ENCODE results near the gene MAB21L4. TPM values are rescaled to one million over a fixed set of nuclear protein-coding genes. Genes with fewer than 3 reads are reported as not detected.

MAB21L4 gene
- total RNA-seq, 1 experiment from 2014 or later: 69.9 TPM

DNA sequence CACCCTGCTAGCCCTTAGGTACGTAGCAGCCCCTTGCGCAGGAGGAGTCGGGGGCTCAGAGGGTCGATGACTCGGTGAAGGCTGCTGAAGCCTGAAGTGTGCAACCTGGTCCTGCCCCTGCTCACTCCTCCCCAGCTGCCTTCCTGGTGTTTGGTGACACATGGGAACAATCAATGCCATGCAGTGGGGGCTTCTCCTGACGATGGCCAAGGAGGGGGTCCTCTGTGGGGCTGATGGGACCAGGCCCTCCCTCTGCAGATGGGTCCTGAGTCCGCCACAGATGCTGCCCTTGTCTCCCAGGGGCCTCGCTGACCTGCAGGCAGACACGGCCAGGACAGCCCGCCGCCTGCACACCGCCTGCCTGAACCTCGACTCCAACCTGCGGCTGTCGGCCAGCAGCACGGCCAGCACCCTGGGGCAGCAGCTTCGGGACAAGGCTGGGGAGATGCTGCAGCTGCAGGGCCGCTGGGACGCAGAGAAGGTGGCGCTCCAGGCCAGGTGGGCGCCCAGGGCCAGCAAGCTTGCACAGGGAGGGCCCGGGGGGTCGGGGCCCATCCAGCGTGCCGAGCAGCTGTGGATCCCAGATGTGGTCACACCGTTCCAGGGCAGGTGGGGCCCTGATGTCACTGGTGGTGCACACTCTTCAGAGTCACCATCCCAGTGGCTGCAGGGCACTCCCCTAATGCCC lies 34.8 kb upstream of the MAB21L4 start:
- BruUV-seq (replicated peaks): no TSS peak
- intact Hi-C loops (cut with micrococcal nuclease; ENCODE audit: unreplicated experiment): no loop called here
- Mint-ChIP-seq H3K27ac (ENCODE audit: unreplicated experiment) (no peak overlapping the region), H3K36me3 (ENCODE audit: insufficient read depth, unreplicated experiment) (no peaks in the 10 kb centered on the region), H3K4me3 (ENCODE audit: unreplicated experiment) (no peak overlapping the region), H3K9me3 (ENCODE audit: unreplicated experiment) (no peaks in the 10 kb centered on the region), H3K4me1 (ENCODE audit: low read depth, unreplicated experiment) (no peaks in the 10 kb centered on the region), H3K27me3 (ENCODE audit: insufficient read depth, unreplicated experiment) (peaks cover 4% of the 10 kb centered on the region)
- Histone ChIP-seq H3K27me3 (replicated peaks; ENCODE audit: control insufficient read depth, insufficient read depth, low read length) (no peaks in the 10 kb centered on the region), H3K36me3 (ENCODE audit: control insufficient read depth, insufficient read depth, low read length) (no peaks in the 10 kb centered on the region), H3K4me3 (ENCODE audit: low read depth, low read length) (no peak overlapping the region), H3K4me1 (no peaks in the 10 kb centered on the region), H3K9me3 (no peaks in the 10 kb centered on the region)
- no peak for DNase-seq
- TF ChIP-seq, protein P1, sequence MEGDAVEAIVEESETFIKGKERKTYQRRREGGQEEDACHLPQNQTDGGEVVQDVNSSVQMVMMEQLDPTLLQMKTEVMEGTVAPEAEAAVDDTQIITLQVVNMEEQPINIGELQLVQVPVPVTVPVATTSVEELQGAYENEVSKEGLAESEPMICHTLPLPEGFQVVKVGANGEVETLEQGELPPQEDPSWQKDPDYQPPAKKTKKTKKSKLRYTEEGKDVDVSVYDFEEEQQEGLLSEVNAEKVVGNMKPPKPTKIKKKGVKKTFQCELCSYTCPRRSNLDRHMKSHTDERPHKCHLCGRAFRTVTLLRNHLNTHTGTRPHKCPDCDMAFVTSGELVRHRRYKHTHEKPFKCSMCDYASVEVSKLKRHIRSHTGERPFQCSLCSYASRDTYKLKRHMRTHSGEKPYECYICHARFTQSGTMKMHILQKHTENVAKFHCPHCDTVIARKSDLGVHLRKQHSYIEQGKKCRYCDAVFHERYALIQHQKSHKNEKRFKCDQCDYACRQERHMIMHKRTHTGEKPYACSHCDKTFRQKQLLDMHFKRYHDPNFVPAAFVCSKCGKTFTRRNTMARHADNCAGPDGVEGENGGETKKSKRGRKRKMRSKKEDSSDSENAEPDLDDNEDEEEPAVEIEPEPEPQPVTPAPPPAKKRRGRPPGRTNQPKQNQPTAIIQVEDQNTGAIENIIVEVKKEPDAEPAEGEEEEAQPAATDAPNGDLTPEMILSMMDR (IDR thresholded peaks at IDR 0.05; ENCODE audit: insufficient read depth in 1 of 2, low read depth in 1 of 2, low read length in 1 of 2, severe bottlenecking in 1 of 2, unreplicated experiment in 1 of 2): no peak
- ChIA-PET POLR2A (no interaction called here), CTCF (no interaction called here)

DNA sequence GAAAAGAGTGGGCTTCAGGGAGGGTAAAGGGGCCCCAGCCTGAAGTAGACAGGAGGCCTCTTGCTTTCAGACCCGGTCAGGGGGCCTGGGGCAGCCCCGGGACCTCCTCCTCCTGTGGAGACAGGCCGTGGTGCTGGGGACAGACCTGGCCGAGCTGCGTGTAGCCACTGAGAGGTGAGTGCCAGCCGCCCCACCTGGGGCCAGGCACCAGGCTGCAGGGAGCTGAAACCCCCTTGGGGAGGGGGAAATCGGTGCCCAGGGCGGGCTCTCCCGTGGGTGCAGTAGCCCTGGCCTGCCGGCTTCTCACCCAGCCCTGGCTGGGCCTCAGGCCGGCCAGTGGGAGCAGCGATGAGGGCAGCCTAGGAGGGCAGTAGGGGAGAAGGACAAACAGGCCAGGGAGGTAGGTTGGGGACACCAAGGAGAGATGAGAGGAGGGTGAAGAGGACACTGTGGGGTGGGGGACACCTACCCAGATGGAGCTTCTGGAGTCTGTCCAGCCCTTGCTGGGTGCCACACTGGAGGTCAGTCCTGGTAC lies 34.2 kb upstream of the MAB21L4 start:
- no peak overlapping the region for H3K4me3 ChIP-seq (ENCODE audit: low read depth, low read length)
- Mint-ChIP-seq H3K27me3 (ENCODE audit: insufficient read depth, unreplicated experiment) (peaks cover 4% of the 10 kb centered on the region), H3K27ac (ENCODE audit: unreplicated experiment) (no peak overlapping the region), H3K9me3 (ENCODE audit: unreplicated experiment) (no peaks in the 10 kb centered on the region), H3K4me3 (ENCODE audit: unreplicated experiment) (no peak overlapping the region), H3K36me3 (ENCODE audit: insufficient read depth, unreplicated experiment) (no peaks in the 10 kb centered on the region), H3K4me1 (ENCODE audit: low read depth, unreplicated experiment) (no peaks in the 10 kb centered on the region)
- no peaks in the 10 kb centered on the region for H3K9me3 ChIP-seq
- H3K36me3 ChIP-seq (ENCODE audit: control insufficient read depth, insufficient read depth, low read length): no peaks in the 10 kb centered on the region
- no peak for DNase-seq
- TF ChIP-seq, protein P1 (IDR thresholded peaks at IDR 0.05; ENCODE audit: insufficient read depth in 1 of 2, low read depth in 1 of 2, low read length in 1 of 2, severe bottlenecking in 1 of 2, unreplicated experiment in 1 of 2): no peak
- no TSS peak for BruUV-seq (replicated peaks)
- H3K4me1 ChIP-seq: no peaks in the 10 kb centered on the region
- CTCF ChIA-PET: no interaction called here
- intact Hi-C loops (cut with micrococcal nuclease; ENCODE audit: unreplicated experiment): no loop called here
- no peaks in the 10 kb centered on the region for H3K27me3 ChIP-seq (replicated peaks; ENCODE audit: control insufficient read depth, insufficient read depth, low read length)
- POLR2A ChIA-PET: no interaction called here

DNA sequence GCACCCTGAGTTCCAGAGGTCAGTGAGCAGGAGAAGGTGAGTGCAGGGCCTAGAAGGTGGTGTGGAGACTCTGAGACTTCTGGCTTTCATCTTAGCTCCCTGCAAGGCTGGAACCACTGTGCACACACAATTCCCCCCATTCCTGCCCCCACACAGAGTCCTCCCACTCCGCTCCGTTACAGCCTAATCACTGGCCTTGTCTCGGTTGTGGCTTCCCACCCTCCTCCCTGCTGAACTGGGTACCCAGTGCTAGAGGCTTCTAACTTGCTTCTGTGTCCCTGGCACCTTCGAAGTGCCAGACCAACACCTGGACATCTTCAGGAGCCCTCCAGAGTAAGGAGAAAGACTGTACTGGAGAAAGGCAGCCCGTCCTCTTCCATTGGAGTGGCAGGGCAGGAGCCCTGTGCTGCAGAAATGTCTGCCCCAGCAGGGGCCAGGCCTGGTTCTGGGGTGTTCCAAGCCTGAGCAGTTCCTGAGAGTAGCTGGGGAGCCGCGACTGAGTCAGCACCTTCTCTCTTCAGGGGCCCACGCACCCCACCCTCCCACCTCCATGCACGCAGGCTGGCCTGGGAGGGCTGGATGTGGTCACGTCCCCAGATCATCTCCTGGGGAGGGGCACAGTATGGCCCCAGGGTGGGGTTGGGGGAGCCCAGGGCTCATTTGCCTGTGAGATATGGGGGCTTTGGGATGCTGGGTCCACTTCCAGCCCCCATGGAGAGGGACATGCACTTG lies 33.6 kb upstream of the MAB21L4 start:
- TF ChIP-seq, protein P1 (IDR thresholded peaks at IDR 0.05; ENCODE audit: insufficient read depth in 1 of 2, low read depth in 1 of 2, low read length in 1 of 2, severe bottlenecking in 1 of 2, unreplicated experiment in 1 of 2): no peak
- H3K27ac Mint-ChIP-seq (ENCODE audit: unreplicated experiment): no peak overlapping the region

More for the DNA sequence above, 33.6 kb upstream of the MAB21L4 start:
- Histone ChIP-seq H3K36me3 (ENCODE audit: control insufficient read depth, insufficient read depth, low read length) (no peaks in the 10 kb centered on the region), H3K27me3 (replicated peaks; ENCODE audit: control insufficient read depth, insufficient read depth, low read length) (no peaks in the 10 kb centered on the region), H3K4me3 (ENCODE audit: low read depth, low read length) (no peak overlapping the region), H3K4me1 (no peaks in the 10 kb centered on the region), H3K9me3 (no peaks in the 10 kb centered on the region)
- Mint-ChIP-seq H3K4me1 (ENCODE audit: low read depth, unreplicated experiment) (no peaks in the 10 kb centered on the region), H3K9me3 (ENCODE audit: unreplicated experiment) (no peaks in the 10 kb centered on the region), H3K36me3 (ENCODE audit: insufficient read depth, unreplicated experiment) (no peaks in the 10 kb centered on the region), H3K4me3 (ENCODE audit: unreplicated experiment) (no peak overlapping the region), H3K27me3 (ENCODE audit: insufficient read depth, unreplicated experiment) (peaks cover 4% of the 10 kb centered on the region)
- ChIA-PET POLR2A (no interaction called here), CTCF (no interaction called here)
- no TSS peak for BruUV-seq (replicated peaks)
- DNase-seq: no peak
- intact Hi-C loops (cut with micrococcal nuclease; ENCODE audit: unreplicated experiment): no loop called here

All from Caco-2 (cell line).